HepG2 (cell line): ENCODE results near the gene PPP2R5C. TPM values are rescaled to one million over a fixed set of nuclear protein-coding genes. Genes with fewer than 3 reads are reported as not detected.

ENCODE experiments used
- ATAC-seq: fragments of 200-7000 bp; cut with Tn5 transposase; 3 replicates; pipeline ENCODE4 v1.9.1; 2020; ENCODE audit warnings: mild to moderate bottlenecking, moderate library complexity
- BruUV-seq: library from RNA; stranded (reverse); fragments of 400-500 nt; replicated peaks from 2 replicates; lab custom pipeline; 2021; lab: Mats Ljungman, UMichigan
- CTCF ChIA-PET: fragments of 300-600 bp; formaldehyde crosslinking; extraction: SDS; loops from one replicate; lab custom pipeline; 2021; ENCODE audit warnings: low total read pairs, inconsistent platforms, low intra/inter-chr PET ratio; lab: Yijun Ruan, JAX
- POLR2A ChIA-PET: fragments of 350-600 bp; sonication (Branson Sonifier 250); formaldehyde crosslinking; loops from one replicate; lab custom pipeline; 2020; ENCODE audit warnings: antibody characterized with exemption, inconsistent platforms; lab: Yijun Ruan, JAX
- DNase-seq: peaks from one replicate; pipeline ENCODE4 v3.0.0-alpha.2; 2015; ENCODE audit warnings: low spot score
- FAIRE-seq: peaks from 3 replicates; lab custom pipeline; 2011; peaks lifted over from hg19 to GRCh38; lab: Jason Lieb, UNC
- H2AFZ ChIP-seq: one replicate; pipeline ENCODE4 v1.6.1; 2011; ENCODE audit warnings: low read length, inconsistent platforms
- H3K27ac ChIP-seq: fragments of 300-600 bp; 3 replicates; pipeline ENCODE4 v1.8.0; 2011; ENCODE audit warnings: mixed run types, mild to moderate bottlenecking, mixed read lengths, low read length, inconsistent platforms; ENCODE audit not compliant: insufficient read depth; ENCODE audit errors: extremely low read length
- H3K27me3 ChIP-seq, 2 experiments: fragments of 200-600 bp in 1 of 2; 2 replicates in 1 of 2; 3 replicates in 1 of 2; pipeline versions ENCODE4 v1.6.0 to v1.8.0; 2011; ENCODE audit warnings: low read length in 2 of 2, mild to moderate bottlenecking in 2 of 2, moderate library complexity in 2 of 2, inconsistent platforms in 1 of 2; ENCODE audit not compliant: insufficient read depth in 2 of 2, control insufficient read depth in 1 of 2
- H3K36me3 ChIP-seq, 2 experiments: fragments of 200-600 bp in 1 of 2; replicated peaks in 1 of 2; 2 replicates in 1 of 2; 3 replicates in 1 of 2; pipeline versions ENCODE4 v1.5.1 to v1.8.0; 2011; ENCODE audit warnings: low read length in 2 of 2, inconsistent platforms in 1 of 2; ENCODE audit not compliant: insufficient read depth in 2 of 2, control insufficient read depth in 1 of 2
- H3K4me1 ChIP-seq: 2 replicates; pipeline ENCODE4 v1.5.1; 2012; ENCODE audit warnings: low read length, inconsistent platforms; ENCODE audit not compliant: insufficient read depth
- H3K4me2 ChIP-seq: 2 replicates; pipeline ENCODE4 v1.6.0; 2011; ENCODE audit warnings: low read depth, low read length, inconsistent platforms
- H3K4me3 ChIP-seq, 3 experiments: fragments of 200-600 bp in 1 of 3; sonication (generic), shearing (Covaris generic) in 1 of 3; replicated peaks in 1 of 3; 2 replicates each; pipeline ENCODE4 v1.5.1; 2011 to 2016; ENCODE audit warnings: low read length in 3 of 3, inconsistent platforms in 2 of 3, low read depth in 2 of 3, mild to moderate bottlenecking in 2 of 3, control low read depth in 1 of 3, mixed read lengths in 1 of 3; ENCODE audit not compliant: insufficient read depth in 1 of 3
- H3K79me2 ChIP-seq: one replicate; pipeline ENCODE4 v1.6.1; 2011; ENCODE audit warnings: low read length, inconsistent platforms; ENCODE audit not compliant: insufficient read depth
- H3K9ac ChIP-seq: 2 replicates; pipeline ENCODE4 v1.6.0; 2011; ENCODE audit warnings: mild to moderate bottlenecking, low read depth, low read length, inconsistent platforms; ENCODE audit not compliant: insufficient read depth
- H3K9me3 ChIP-seq: 2 replicates; pipeline ENCODE4 v1.5.1; 2012; ENCODE audit warnings: mild to moderate bottlenecking, low read length
- H4K20me1 ChIP-seq: 2 replicates; pipeline ENCODE4 v1.6.0; 2011; ENCODE audit warnings: inconsistent platforms, mild to moderate bottlenecking, low read length, moderate library complexity; ENCODE audit not compliant: insufficient read depth
- KDM4B ChIP-seq: sonication (generic); formaldehyde crosslinking; IDR thresholded peaks from 2 replicates; pipeline ENCODE4 v1.4.0; 2020; ENCODE audit warnings: missing genetic modification reagents
- KLF12 ChIP-seq: sonication (generic); formaldehyde crosslinking; IDR thresholded peaks from 2 replicates; pipeline ENCODE4 v1.4.0; 2020; ENCODE audit warnings: missing genetic modification reagents, borderline replicate concordance
- MTF1 ChIP-seq: sonication (generic); formaldehyde crosslinking; IDR thresholded peaks from 2 replicates; pipeline ENCODE4 v1.5.0; 2020; ENCODE audit warnings: missing genetic modification reagents
- MXI1 ChIP-seq: IDR thresholded peaks from 3 replicates; pipeline ENCODE4 v1.6.1; 2012; ENCODE audit warnings: low read depth, low read length, inconsistent platforms, borderline replicate concordance
- POLR2AphosphoS5 ChIP-seq: IDR thresholded peaks from 2 replicates; pipeline ENCODE4 v1.6.1; 2012; ENCODE audit warnings: low read depth, low read length
- RNF2 ChIP-seq: fragments of 450-650 bp; conservative IDR thresholded peaks from 2 replicates; pipeline ENCODE4 v1.6.1; 2016; ENCODE audit warnings: low read depth
- SMAD3 ChIP-seq: sonication (generic); formaldehyde crosslinking; IDR thresholded peaks from 2 replicates; pipeline ENCODE4 v1.4.0; 2020; ENCODE audit warnings: missing genetic modification reagents
- YEATS4 ChIP-seq: sonication (generic); formaldehyde crosslinking; IDR thresholded peaks from 2 replicates; pipeline ENCODE4 v1.4.0; 2020; ENCODE audit warnings: missing genetic modification reagents, borderline replicate concordance
- ZFX ChIP-seq: sonication (generic); formaldehyde crosslinking; IDR thresholded peaks from 2 replicates; pipeline ENCODE4 v1.4.0; 2020; ENCODE audit warnings: mild to moderate bottlenecking, low read depth, missing genetic modification reagents, moderate library complexity
- ZNF44 ChIP-seq: sonication (generic); formaldehyde crosslinking; IDR thresholded peaks from 2 replicates; pipeline ENCODE4 v1.5.1; 2020; ENCODE audit warnings: mild to moderate bottlenecking, missing genetic modification reagents
- WGBS: methylation state at CpG from one replicate; pipeline ENCODE4 v1.1.6; 2017; ENCODE audit warnings: low lambda C conversion rate; 5-methylcytosine and 5-hydroxymethylcytosine counted together
- in situ Hi-C: cut with HindIII; loops from 2 replicates; pipeline ENCODE4 v1.10.0; 2017; ENCODE audit warnings: low pct_unique_long_range_greater_than_20kb; ENCODE audit not compliant: extremely low pct_ligation_motif_present
- intact Hi-C: fragments of 100-400 bp; cut with micrococcal nuclease; formaldehyde crosslinking; loops from one replicate; pipeline ENCODE4 v1.10.0; 2022; ENCODE audit not compliant: unreplicated experiment
- polyA plus RNA-seq, 8 experiments: library from polyadenylated mRNA; depleted of rRNA in 3 of 8; stranded (reverse) in 7 of 8; unstranded in 1 of 8; fragments of >200 nt; fragmentation: Illumina TruSeq in 4 of 8; extraction: Trizol in 4 of 8; gene quantifications; 2 replicates each; pipeline versions ENCODE4 v1.2.1 to v1.2.3, GENCODE V29; 2011 to 2016; ENCODE audit warnings: low read depth in 4 of 8, missing spikeins in 1 of 8, mixed read lengths in 1 of 8; ENCODE audit not compliant: insufficient read depth in 1 of 8
- total RNA-seq, 5 experiments: library from RNA; depleted of rRNA; stranded (reverse); fragments of >200 nt; fragmentation: Illumina TruSeq; extraction: Trizol; gene quantifications; 2 replicates each; pipeline ENCODE4 v1.2.3, GENCODE V29; 2016; ENCODE audit warnings: low read depth in 1 of 5
- TF ChIP-seq, protein P1 (sequence below): sonication (generic); formaldehyde crosslinking; conservative IDR thresholded peaks from 2 replicates; pipeline ENCODE4 v1.8.0; 2022; ENCODE audit warnings: low read depth, missing genetic modification reagents
- TF ChIP-seq, protein P2 (sequence below): sonication (generic); formaldehyde crosslinking; IDR thresholded peaks from 2 replicates; pipeline ENCODE4 v1.5.0; 2020; ENCODE audit warnings: missing genetic modification reagents, mild to moderate bottlenecking, borderline replicate concordance
- TF ChIP-seq, protein P3 (sequence below): sonication (generic); formaldehyde crosslinking; IDR thresholded peaks from 2 replicates; pipeline ENCODE4 v1.8.0; 2022; ENCODE audit warnings: low read depth, missing genetic modification reagents
- TF ChIP-seq, protein P4 (sequence below): sonication (generic); formaldehyde crosslinking; IDR thresholded peaks from 2 replicates; pipeline ENCODE4 v1.4.0; 2020; ENCODE audit warnings: missing genetic modification reagents, borderline replicate concordance
- TF ChIP-seq, protein P5 (sequence below): sonication (generic); formaldehyde crosslinking; IDR thresholded peaks from 2 replicates; pipeline ENCODE4 v1.8.1; 2022; ENCODE audit warnings: mild to moderate bottlenecking, missing genetic modification reagents

Gene PPP2R5C
- total and polyA plus RNA-seq, 2 of the 13 experiments (the other 11 are each of a cell fraction or from before 2014, with no cell fraction given): 74.3 to 78.5 TPM

DNA sequence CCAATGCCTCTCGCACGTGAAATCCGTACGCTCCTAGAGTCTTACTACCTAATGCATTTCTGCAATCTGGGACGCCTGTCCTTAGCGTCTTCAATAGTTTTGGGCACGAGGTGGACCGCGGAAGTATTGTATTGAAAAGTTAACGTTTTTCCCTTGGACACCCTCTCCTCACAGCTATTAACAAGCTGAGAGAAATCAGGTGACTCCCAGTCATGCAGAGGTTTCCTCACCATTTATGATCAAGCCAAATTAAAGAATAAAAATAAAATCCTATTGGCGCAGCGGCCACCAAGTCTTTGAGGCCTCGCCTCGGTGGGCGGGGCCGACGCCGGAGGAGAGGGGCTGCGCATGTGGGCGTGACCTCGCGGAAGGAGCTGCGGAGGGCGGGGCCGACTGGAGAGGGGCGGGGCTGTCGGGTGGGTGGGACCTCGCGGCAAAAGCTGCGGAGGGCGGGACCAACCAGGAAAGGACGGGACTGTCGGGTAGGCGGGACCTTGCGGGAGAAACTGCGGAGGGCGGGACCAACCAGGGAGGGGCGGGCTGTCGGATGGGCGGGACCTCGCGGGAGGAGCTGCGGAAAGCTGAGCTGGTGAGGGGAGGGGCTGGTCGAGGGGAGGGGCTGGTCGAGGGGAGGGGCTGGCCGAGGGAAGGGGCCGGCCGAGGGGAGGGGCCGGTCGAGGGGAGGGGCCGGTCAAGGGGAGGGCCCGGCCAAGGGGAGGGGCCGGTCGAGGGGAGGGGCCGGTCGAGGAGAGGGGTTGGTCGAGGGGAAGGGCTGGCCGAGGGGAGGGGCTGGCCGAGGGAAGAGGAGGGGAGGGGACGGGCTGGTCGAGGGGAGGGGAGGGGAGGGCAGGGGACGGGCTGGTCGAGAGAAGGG lies 1.1 kb upstream of the PPP2R5C start:
- Histone ChIP-seq H3K4me1 (peaks cover 43% of the 10 kb centered on the region), H3K4me2 (peak overlapping the region; percentile 74), H3K36me3 (peaks cover 0 to 5% of the 10 kb centered on the region in 2 experiments; a peak in 2 of 5 replicates), H3K9ac (peak overlapping the region; percentile 52), H3K27ac (no peak overlapping the region), H3K79me2 (peaks cover 3% of the 10 kb centered on the region), H4K20me1 (no peaks in the 10 kb centered on the region), H3K4me3 (peak overlapping the region in 2 of 3 experiments; percentile 42 to 88; a peak in 4 of 6 replicates), H3K9me3 (no peaks in the 10 kb centered on the region), H2AFZ (peak overlapping the region; percentile 20), H3K27me3 (peaks cover 3 to 33% of the 10 kb centered on the region in 2 experiments; a peak in 3 of 5 replicates)
- ChIA-PET CTCF (no interaction called here), POLR2A (interaction anchor here (0.7 to 2.2 kb wide), 11 partner anchors 11 to 561 kb away, joined by 3 to 16 read pairs (median 4); partner anchors contain the start of gene DYNC1H1)
- no TSS peak for BruUV-seq
- DNase-seq: peak; percentile 84
- FAIRE-seq: peak; percentile 47
- 5% methylated on average over 61 of the region's 63 CpGs for WGBS
- peak; percentile 71 for ATAC-seq
- intact Hi-C loops: no loop called here
- in situ Hi-C loops: no loop called here
- TF ChIP-seq KLF12 (CRISPR knock-in tag) (no peak), MXI1 (peak; percentile 38; the same call in 1 of the 3 replicates), RNF2 (peak; percentile 48; the same call in 1 of the 2 replicates), SMAD3 (CRISPR knock-in tag) (no peak), ZNF44 (CRISPR knock-in tag) (no peak), YEATS4 (0 out of 2 replicates have a peak, but pooled peaks have one; percentile 2), POLR2AphosphoS5 (peak; percentile 38; the same call in 1 of the 2 replicates), MTF1 (CRISPR knock-in tag) (no peak), ZFX (peak; percentile 55), KDM4B (CRISPR knock-in tag) (no peak)
- TF ChIP-seq, protein P1, sequence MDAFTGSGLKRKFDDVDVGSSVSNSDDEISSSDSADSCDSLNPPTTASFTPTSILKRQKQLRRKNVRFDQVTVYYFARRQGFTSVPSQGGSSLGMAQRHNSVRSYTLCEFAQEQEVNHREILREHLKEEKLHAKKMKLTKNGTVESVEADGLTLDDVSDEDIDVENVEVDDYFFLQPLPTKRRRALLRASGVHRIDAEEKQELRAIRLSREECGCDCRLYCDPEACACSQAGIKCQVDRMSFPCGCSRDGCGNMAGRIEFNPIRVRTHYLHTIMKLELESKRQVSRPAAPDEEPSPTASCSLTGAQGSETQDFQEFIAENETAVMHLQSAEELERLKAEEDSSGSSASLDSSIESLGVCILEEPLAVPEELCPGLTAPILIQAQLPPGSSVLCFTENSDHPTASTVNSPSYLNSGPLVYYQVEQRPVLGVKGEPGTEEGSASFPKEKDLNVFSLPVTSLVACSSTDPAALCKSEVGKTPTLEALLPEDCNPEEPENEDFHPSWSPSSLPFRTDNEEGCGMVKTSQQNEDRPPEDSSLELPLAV (CRISPR knock-in tag): no peak
- TF ChIP-seq, protein P2, sequence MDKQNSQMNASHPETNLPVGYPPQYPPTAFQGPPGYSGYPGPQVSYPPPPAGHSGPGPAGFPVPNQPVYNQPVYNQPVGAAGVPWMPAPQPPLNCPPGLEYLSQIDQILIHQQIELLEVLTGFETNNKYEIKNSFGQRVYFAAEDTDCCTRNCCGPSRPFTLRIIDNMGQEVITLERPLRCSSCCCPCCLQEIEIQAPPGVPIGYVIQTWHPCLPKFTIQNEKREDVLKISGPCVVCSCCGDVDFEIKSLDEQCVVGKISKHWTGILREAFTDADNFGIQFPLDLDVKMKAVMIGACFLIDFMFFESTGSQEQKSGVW (CRISPR knock-in tag): no peak
- TF ChIP-seq, protein P3, sequence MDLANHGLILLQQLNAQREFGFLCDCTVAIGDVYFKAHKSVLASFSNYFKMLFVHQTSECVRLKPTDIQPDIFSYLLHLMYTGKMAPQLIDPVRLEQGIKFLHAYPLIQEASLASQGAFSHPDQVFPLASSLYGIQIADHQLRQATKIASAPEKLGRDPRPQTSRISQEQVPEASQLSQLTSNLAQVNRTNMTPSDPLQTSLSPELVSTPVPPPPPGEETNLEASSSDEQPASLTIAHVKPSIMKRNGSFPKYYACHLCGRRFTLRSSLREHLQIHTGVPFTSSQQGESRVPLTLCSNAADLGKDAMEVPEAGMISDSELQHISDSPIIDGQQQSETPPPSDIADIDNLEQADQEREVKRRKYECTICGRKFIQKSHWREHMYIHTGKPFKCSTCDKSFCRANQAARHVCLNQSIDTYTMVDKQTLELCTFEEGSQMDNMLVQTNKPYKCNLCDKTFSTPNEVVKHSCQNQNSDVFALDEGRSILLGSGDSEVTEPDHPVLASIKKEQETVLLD (CRISPR knock-in tag): no peak
- TF ChIP-seq, protein P4, sequence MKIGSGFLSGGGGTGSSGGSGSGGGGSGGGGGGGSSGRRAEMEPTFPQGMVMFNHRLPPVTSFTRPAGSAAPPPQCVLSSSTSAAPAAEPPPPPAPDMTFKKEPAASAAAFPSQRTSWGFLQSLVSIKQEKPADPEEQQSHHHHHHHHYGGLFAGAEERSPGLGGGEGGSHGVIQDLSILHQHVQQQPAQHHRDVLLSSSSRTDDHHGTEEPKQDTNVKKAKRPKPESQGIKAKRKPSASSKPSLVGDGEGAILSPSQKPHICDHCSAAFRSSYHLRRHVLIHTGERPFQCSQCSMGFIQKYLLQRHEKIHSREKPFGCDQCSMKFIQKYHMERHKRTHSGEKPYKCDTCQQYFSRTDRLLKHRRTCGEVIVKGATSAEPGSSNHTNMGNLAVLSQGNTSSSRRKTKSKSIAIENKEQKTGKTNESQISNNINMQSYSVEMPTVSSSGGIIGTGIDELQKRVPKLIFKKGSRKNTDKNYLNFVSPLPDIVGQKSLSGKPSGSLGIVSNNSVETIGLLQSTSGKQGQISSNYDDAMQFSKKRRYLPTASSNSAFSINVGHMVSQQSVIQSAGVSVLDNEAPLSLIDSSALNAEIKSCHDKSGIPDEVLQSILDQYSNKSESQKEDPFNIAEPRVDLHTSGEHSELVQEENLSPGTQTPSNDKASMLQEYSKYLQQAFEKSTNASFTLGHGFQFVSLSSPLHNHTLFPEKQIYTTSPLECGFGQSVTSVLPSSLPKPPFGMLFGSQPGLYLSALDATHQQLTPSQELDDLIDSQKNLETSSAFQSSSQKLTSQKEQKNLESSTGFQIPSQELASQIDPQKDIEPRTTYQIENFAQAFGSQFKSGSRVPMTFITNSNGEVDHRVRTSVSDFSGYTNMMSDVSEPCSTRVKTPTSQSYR (CRISPR knock-in tag): no peak
- TF ChIP-seq, protein P5, sequence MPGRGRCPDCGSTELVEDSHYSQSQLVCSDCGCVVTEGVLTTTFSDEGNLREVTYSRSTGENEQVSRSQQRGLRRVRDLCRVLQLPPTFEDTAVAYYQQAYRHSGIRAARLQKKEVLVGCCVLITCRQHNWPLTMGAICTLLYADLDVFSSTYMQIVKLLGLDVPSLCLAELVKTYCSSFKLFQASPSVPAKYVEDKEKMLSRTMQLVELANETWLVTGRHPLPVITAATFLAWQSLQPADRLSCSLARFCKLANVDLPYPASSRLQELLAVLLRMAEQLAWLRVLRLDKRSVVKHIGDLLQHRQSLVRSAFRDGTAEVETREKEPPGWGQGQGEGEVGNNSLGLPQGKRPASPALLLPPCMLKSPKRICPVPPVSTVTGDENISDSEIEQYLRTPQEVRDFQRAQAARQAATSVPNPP (CRISPR knock-in tag): no peak
